ENCODE results near the gene KHK.
"Not testable (repeated sequence)": the region's sequence is repeated elsewhere in the genome, so short reads cannot be mapped to it uniquely, and the experiment has no call there.

Gene KHK

DNA sequence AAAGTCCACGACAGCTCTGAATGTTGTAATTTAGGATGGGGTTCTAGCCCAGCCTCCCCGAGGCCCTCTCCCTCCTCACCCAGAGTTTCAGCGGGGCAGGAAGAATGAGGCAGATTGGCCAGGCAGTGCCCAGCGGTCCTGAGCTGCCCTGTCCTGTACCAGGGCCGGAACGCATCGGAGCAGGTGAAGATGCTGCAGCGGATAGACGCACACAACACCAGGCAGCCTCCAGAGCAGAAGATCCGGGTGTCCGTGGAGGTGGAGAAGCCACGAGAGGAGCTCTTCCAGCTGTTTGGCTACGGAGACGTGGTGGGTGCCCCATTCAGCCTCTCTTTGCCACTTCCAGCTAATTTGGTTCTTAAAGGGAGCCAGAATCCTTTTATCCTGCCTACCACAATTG lies 10.8 kb downstream of the KHK start:
- no peak for DNase-seq

DNA sequence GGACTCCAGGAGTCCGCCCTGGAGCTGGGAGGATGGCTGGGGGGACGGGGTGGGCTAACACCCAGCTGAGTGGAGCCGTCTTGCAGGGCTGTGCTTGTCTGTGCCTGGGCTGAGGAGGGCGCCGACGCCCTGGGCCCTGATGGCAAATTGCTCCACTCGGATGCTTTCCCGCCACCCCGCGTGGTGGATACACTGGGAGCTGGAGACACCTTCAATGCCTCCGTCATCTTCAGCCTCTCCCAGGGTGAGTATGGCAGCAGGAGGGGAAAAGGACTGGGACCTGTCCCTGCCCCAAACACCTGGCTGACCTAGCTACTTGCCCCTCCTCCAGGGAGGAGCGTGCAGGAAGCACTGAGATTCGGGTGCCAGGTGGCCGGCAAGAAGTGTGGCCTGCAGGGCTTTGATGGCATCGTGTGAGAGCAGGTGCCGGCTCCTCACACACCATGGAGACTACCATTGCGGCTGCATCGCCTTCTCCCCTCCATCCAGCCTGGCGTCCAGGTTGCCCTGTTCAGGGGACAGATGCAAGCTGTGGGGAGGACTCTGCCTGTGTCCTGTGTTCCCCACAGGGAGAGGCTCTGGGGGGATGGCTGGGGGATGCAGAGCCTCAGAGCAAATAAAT lies 12.9 kb downstream of the KHK start:
- DNase-seq, result no peak

- no peak for DNase-seq
Observed at GRCh38 chr2:27100036-27100435, 13.5 kb downstream of the KHK start.

GRCh38 chr2:27102329-27102728 lies 15.8 kb downstream of the KHK start:
- DNase-seq, result no peak

DNA sequence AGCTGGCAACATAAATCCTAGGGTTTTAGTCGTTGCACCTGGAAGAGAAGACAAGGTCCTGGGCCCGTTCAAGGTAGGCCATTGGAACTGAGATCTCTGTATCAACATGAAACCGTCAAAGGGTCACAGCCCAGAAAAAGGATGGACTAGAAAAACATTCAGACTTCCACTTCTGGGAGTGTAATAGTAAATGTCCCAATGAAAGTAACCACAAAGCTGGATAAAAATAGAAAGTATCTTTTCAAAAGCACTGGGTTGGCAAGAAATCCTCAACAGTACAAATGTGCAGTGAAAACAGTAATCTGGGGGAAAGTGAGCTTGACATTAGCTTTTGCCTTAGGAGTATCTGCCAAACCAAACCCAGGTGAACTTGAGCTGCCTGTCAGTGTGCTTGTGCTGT lies 19.4 kb downstream of the KHK start:
- no peak for DNase-seq

- no peak for DNase-seq
Observed at GRCh38 chr2:27108221-27108620, 21.6 kb downstream of the KHK start.

DNA sequence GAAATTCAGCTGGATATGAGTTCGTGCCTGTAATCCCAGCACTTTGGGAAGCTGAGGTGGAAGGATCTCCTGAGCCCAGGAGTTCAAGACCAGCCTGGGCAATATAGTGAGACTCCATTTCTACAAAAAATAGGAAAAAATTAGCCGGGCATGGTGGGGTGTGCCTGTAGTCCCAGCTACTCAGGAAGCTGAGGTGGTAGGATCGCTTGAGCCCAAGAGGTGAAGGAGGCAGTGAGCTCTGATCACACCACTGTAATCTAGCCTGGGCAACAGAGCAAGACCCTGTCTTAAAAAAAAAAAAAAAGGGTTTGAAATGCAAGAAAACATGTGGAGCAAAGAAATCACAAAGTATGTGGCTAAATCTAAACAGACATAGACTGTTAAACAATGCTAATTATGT lies 22.5 kb downstream of the KHK start:
- no peak for DNase-seq

DNA sequence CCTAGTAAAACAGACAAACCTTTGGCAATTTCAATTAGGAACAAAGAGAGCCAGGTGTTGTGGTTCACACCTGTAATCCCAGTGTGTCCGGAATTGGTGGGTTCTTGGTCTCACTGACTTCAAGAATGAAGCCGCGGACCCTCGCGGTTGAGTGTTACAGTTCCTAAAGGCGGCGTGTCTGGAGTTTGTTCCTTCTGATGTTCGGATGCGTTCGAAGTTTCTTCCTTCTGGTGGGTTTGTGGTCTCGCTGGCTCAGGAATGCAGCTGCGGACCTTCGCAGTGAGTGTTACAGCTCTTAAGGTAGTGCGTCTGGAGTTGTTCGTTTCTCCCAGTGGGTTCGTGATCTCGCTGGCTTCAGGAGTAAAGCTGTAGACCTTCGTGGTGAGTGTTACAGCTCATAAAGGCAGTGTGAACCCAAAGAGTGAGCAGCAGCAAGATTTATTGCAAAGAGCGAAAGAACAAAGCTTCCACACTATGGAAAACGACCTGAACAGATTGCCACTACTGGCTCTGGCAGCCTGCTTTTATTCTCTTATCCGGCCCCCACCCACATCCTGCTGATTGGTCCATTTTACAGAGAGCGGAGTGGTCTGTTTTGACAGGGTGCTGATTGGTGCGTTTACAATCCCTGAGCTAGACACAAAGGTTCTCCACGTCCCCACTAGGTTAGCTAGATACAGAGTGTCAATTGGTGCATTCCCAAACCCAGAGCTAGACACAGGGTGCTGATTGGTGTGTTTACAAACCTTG lies 24.2 kb downstream of the KHK start:
- not testable (repeated sequence) for DNase-seq

DNA sequence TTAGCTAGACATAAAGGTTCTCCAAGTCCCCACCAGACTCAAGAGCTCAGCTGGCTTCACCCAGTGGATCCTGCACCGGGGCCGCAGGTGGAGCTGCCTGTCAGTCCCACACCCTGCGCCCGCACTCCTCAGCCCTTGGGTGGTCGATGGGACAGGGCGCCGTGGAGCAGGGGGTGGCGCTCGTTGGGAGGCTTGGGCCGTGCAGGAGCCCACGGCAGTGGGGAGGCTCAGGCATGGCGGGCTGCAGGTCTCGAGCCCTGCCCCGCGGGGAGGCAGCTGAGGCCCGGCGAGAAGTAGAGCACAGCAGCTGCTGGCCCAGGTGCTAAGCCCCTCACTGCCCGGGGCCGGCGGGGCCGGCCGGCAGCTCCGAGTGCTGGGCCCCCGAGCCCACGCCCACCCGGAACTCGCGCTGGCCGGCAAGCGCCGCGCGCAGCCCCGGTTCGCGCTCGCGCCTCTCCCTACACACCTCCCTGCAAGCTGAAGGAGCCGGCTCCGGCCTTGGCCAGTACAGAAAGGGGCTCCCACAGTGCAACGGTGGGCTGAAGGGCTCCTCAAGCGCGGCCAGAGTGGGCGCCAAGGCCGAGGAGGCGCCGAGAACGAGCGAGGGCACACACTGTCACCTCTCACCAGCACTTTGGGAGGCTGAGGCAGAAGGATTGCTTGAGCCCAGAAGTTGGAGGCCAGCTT lies 25.0 kb downstream of the KHK start:
- not testable (repeated sequence) for DNase-seq

DNA sequence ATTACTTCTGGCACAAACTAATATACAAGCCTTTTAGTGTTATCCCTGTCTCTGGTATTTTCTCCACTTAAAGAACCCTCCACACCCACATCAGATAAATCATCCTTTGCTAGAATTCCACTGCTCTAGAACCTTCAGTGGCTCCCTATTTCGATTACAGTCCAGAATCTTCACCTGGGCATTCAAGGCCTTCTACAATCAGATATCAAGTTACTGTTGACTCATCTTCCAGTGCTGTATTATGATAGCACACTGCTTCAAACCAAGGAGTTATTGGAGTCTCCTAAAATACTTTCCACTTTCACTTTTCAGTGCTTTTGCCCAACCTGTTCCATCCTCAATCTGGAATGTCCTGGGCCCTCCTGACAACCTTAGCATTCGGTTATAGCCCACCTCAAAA lies 28.9 kb downstream of the KHK start:
- no peak for DNase-seq

- DNase-seq, result no peak
Observed at GRCh38 chr2:27117995-27118524, 31.5 kb downstream of the KHK start.

DNA sequence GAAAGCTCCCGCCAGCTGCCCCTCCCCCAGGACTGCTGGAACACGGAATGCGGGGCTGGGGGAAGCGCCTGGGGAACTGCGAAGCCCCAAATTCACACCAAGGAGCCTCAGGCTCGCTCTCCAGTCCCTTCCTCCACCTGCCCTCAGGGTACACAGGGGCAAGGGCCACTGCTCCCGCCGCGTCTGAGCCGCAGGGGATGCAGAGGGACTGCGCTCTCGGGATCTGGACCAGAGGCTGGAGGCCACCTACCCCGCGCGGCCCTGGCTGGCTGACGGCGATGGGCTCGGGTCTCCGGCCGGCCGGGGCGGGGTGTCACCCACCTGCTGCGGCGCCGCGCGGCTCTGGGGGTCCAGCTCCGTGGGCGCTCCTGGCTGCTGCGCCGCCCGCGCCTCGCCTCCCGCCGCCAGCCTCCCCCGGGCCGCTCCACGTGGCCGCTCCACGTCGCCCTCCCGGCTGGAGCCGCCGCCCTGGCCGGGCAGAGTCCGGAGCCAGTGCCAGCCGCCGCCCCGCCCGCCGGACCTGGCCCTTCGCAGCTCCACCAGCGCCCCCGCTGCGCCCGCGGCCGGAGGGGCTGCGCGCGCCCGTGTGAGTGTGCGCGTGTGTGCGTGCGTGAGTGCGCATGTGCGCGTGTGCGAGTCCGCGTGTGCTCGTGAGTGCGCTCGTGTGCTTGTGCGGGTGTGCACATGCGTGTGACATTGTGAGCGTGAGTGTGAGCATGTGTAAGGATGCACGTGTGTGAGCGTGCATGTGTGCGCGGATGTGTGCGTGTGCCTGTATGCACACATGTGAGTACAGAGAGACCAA lies 32.2 kb downstream of the KHK start, which contains the start of gene CGREF1:
Gene CGREF1 (minus strand): TSS at position 604 of the 805 bp plus-strand sequence. CDS start 14,762 bp downstream, outside the sequence.
- DNase-seq, result no peak

DNA sequence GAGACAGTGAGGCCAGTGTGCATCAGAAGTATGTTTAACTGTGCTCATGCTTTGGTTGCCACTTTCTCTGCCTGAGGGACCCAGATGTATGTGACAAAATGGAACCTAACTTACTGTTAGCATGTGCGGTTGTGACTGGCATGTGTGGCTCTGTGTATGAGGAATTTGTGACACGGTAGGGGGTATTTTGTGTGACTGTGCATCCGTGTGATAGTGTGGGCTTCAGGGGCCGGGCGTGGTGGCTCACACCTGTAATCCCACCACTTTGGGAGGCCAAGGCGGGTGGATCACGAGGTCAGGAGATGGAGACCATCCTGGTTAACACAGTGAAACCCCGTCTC lies 32.7 kb downstream of the KHK start:
- not testable (repeated sequence) for DNase-seq

DNA sequence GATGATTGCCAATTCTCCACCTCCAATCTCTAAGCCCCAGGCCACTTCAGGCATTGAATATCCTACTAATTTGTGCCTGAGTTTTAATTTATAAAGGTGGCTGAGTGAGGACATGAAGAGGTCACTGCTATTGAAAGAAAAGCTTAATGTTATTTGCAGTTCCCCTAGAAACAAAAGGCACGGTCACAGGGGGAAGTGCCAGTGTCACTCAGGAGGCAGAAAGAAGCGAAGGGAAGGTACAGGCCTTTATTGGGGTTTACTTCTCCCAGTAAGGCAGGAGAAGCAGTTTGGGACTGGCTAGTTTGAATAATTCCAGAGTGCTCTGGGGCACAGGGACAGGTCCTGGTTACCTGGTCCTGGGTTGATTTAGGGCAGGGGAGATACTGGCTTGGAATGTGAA lies 35.3 kb downstream of the KHK start:
- DNase-seq, result no peak

- DNase-seq, result no peak
Observed at GRCh38 chr2:27122791-27123190, 36.2 kb downstream of the KHK start.

DNA sequence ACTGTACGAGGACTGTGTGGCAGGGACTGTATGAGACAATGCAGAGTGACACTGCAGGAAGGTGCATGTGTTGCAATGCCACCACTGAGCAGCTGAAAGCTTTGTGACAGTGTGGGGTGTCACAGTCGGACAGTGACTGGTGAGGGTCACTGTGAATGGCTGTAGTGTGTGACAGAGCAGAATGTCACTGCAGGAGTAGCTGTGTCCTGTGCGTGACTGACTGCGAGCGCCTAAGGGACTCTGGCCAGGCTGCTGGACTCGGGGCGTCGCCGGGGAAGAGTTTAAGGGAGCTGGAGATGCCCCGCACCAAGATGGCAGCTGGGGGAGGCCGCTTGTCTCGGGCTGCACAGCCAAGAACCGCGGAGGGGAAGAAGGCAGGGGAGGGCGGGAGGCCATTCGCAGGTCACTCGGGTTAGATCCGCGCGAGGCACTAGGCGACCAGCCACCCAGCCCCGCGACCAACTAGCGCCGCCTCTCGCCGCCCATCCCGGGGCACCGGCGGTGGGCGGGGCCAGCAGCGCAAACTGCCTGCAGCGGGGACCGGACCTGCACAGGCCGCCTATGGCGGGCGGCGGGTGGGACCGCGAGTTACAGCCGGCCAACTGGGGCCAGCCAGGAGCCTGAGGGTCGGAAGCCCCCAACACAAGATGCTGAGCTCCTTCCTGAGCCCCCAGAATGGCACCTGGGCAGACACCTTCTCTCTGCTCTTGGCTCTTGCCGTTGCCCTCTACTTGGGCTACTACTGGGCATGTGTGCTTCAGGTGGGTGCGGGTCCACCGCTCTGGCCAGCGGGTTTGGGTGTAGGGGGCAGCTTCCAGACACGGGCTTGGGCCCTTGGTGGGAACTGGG lies 37.0 kb downstream of the KHK start, which contains the start of gene ABHD1:
Gene ABHD1 (plus strand): TSS at position 514 of the 849 bp plus-strand sequence. CDS start 134 bp downstream, at position 648.
- DNase-seq, result peak; percentile 19 to 28 (median 24)

GRCh38 chr2:27125104-27125503 lies 38.5 kb downstream of the KHK start:
- DNase-seq, result no peak

DNA sequence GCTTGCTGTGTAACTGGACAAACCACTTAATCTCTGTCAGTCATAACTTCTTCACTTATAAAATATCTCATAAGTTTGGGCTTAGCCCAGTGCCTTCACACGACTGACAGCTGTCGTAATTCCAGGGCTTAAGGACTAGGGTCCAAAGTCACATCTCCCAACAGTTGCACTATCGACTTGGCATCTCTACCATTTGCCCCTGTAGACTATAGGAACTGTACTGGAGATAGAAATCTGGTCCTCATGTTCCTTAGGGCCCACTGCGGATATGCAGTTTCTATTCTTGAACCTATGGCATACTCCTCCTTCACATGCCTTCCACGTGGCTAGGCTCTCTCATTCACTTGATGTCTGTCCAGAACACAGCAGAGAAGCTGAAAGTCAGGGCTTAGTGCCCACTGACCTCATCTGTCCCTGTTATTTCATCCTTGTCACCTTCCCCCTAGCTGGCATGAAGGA lies 39.7 kb downstream of the KHK start:
- DNase-seq, result no peak

DNA sequence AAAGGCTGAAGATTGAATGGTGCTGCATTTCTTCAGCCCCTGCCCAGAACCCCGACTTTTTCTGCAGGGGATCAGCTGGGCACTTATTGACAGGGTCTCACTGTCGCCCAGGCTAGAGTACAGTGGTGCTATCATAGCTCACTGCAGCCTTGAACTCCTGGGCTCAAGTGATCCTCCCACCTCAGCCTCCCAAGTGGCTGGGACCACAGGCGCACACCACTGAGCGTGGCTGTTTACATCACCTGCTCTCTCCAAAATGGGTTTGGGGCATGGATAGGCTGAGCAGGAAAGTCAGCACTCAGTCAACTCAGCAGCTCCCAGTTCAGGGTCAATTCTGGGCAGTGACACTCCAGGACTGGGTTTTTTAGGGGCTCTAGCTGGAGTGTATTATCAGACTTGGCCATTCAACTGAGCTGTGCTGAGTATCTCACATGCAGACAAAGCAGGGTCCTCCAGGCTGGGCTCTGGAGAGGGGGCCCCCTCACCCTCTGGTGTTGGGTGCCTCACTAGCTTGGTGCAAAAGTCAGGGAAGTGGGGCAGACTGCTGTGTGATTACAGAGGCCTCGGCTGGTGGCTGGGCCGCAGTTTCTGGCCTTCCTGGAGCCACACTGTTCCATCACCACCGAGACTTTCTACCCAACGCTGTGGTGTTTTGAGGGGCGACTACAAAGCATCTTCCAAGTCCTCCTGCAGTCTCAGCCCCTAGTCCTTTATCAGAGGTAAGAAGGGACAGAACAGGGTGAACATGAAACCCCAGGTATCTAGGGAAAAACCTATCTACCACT lies 41.5 kb downstream of the KHK start:
- DNase-seq, result no peak

DNA sequence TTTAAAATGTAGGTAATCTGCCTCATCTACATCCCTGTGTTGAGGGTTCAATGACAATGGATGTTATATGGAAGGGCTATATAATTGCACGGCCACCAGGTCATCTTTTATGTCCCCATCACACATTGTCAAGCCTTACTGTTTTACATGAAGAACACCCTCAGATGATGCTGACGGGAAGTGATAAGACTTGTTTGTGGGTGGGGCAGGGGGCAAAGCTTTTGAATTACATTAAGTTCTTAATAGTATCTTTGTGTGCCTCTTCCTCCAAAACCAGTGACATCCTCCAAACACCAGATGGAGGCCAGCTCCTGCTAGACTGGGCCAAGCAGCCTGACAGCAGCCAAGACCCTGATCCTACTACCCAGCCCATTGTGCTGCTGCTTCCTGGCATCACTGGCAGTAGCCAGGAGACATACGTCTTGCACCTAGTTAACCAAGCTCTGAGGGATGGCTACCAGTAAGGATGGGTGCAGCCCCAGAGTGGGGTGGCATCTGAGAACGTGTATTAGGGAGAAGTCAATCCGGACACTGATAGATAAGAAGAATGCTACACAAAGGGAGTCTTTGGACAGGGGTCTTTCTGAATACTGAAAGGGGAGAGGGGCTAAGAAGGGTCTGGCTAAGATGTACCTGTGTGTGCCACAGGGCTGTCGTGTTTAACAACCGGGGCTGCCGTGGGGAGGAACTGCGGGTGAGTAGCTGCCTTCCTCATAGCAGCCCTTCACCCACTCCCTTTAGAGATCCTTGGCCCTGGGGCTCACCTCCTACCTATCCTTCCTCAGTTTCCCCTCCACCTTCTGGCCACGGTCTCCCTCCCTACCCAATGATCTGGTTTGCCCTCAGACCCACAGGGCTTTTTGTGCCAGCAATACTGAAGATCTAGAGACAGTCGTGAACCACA lies 42.3 kb downstream of the KHK start:
- no peak for DNase-seq

All from activated CD4-positive, CD25-positive, alpha-beta regulatory T cell (primary cell).